IPS-15b (cell line): Measurements from ENCODE around the gene DGCR8.

ENCODE experiments used
- H3K27me3 ChIP-seq: one replicate; pipeline ENCODE4 v1.6.1; 2013; ENCODE audit warnings: low read length; ENCODE audit not compliant: control insufficient read depth, insufficient read depth
- H3K36me3 ChIP-seq: one replicate; pipeline ENCODE4 v1.6.1; 2013; ENCODE audit warnings: low read length; ENCODE audit not compliant: control insufficient read depth, insufficient read depth
- H3K4me1 ChIP-seq: one replicate; pipeline ENCODE4 v1.6.1; 2013; ENCODE audit warnings: mild to moderate bottlenecking, low read length; ENCODE audit not compliant: control insufficient read depth, insufficient read depth
- H3K4me3 ChIP-seq: one replicate; pipeline ENCODE4 v1.5.1; 2013; ENCODE audit warnings: low read depth, low read length
- H3K9ac ChIP-seq: one replicate; pipeline ENCODE4 v1.6.1; 2013; ENCODE audit warnings: low read depth, mild to moderate bottlenecking, low read length
- H3K9me3 ChIP-seq: one replicate; pipeline ENCODE4 v1.6.1; 2013; ENCODE audit warnings: mild to moderate bottlenecking, low read length; ENCODE audit not compliant: control insufficient read depth, insufficient read depth

Gene DGCR8

GRCh38 chr22:20054485-20054884 lies 25.6 kb upstream of the DGCR8 start:
- Histone ChIP-seq H3K36me3 (peaks cover 7% of the 10 kb centered on the region), H3K9me3 (no peaks in the 10 kb centered on the region), H3K4me3 (no peak overlapping the region), H3K27me3 (no peaks in the 10 kb centered on the region), H3K9ac (no peak overlapping the region), H3K4me1 (no peaks in the 10 kb centered on the region)

GRCh38 chr22:20055144-20055543 lies 24.9 kb upstream of the DGCR8 start:
- H3K4me1 ChIP-seq, result no peaks in the 10 kb centered on the region
- H3K36me3 ChIP-seq, result peaks cover 7% of the 10 kb centered on the region
- H3K4me3 ChIP-seq, result no peak overlapping the region
- H3K27me3 ChIP-seq, result no peaks in the 10 kb centered on the region
- no peak overlapping the region for H3K9ac ChIP-seq
- no peaks in the 10 kb centered on the region for H3K9me3 ChIP-seq

GRCh38 chr22:20055654-20056053 lies 24.4 kb upstream of the DGCR8 start:
- no peak overlapping the region for H3K9ac ChIP-seq

GRCh38 chr22:20056161-20056560 lies 23.9 kb upstream of the DGCR8 start:
- Histone ChIP-seq H3K9ac (no peak overlapping the region), H3K36me3 (peaks cover 7% of the 10 kb centered on the region), H3K9me3 (no peaks in the 10 kb centered on the region), H3K4me3 (no peak overlapping the region), H3K27me3 (no peaks in the 10 kb centered on the region), H3K4me1 (no peaks in the 10 kb centered on the region)

More at GRCh38 chr22:20055654-20056053, 24.4 kb upstream of the DGCR8 start:
- no peaks in the 10 kb centered on the region for H3K27me3 ChIP-seq
- peaks cover 7% of the 10 kb centered on the region for H3K36me3 ChIP-seq
- H3K4me1 ChIP-seq, result no peaks in the 10 kb centered on the region
- no peak overlapping the region for H3K4me3 ChIP-seq
- no peaks in the 10 kb centered on the region for H3K9me3 ChIP-seq

- no peaks in the 10 kb centered on the region for H3K4me1 ChIP-seq
- H3K27me3 ChIP-seq, result no peaks in the 10 kb centered on the region
- H3K4me3 ChIP-seq, result no peak overlapping the region
- no peaks in the 10 kb centered on the region for H3K9me3 ChIP-seq
- peaks cover 7% of the 10 kb centered on the region for H3K36me3 ChIP-seq
- no peak overlapping the region for H3K9ac ChIP-seq
These were observed 23.2 kb upstream of the DGCR8 start for GRCh38 chr22:20056696-20057386.

- Histone ChIP-seq H3K9ac (no peak overlapping the region), H3K4me1 (no peaks in the 10 kb centered on the region), H3K4me3 (no peak overlapping the region), H3K9me3 (no peaks in the 10 kb centered on the region), H3K27me3 (no peaks in the 10 kb centered on the region), H3K36me3 (peaks cover 7% of the 10 kb centered on the region)
These were observed 22.3 kb upstream of the DGCR8 start for GRCh38 chr22:20057596-20058268.

GRCh38 chr22:20058989-20059770 lies 20.9 kb upstream of the DGCR8 start:
- Histone ChIP-seq H3K27me3 (no peaks in the 10 kb centered on the region), H3K9me3 (no peaks in the 10 kb centered on the region), H3K4me3 (no peak overlapping the region), H3K4me1 (no peaks in the 10 kb centered on the region), H3K36me3 (peaks cover 7% of the 10 kb centered on the region), H3K9ac (no peak overlapping the region)

- Histone ChIP-seq H3K27me3 (no peaks in the 10 kb centered on the region), H3K4me3 (no peak overlapping the region), H3K9ac (no peak overlapping the region), H3K36me3 (peaks cover 7% of the 10 kb centered on the region), H3K4me1 (no peaks in the 10 kb centered on the region), H3K9me3 (no peaks in the 10 kb centered on the region)
These were observed 19.2 kb upstream of the DGCR8 start for GRCh38 chr22:20060700-20061480.

- Histone ChIP-seq H3K4me3 (no peak overlapping the region), H3K9ac (no peak overlapping the region), H3K27me3 (no peaks in the 10 kb centered on the region), H3K36me3 (peaks cover 3% of the 10 kb centered on the region), H3K4me1 (no peaks in the 10 kb centered on the region), H3K9me3 (no peaks in the 10 kb centered on the region)
These were observed 18.6 kb upstream of the DGCR8 start for GRCh38 chr22:20061481-20061861.

GRCh38 chr22:20062043-20062765 lies 17.8 kb upstream of the DGCR8 start:
- Histone ChIP-seq H3K9ac (no peak overlapping the region), H3K4me1 (no peaks in the 10 kb centered on the region), H3K4me3 (no peak overlapping the region)

GRCh38 chr22:20062766-20063083 lies 17.3 kb upstream of the DGCR8 start:
- H3K9me3 ChIP-seq, result no peaks in the 10 kb centered on the region
- H3K9ac ChIP-seq, result no peak overlapping the region
- H3K4me1 ChIP-seq, result no peaks in the 10 kb centered on the region
- no peak overlapping the region for H3K4me3 ChIP-seq
- no peaks in the 10 kb centered on the region for H3K27me3 ChIP-seq
- H3K36me3 ChIP-seq, result no peaks in the 10 kb centered on the region

More at GRCh38 chr22:20062043-20062765, 17.8 kb upstream of the DGCR8 start:
- Histone ChIP-seq H3K36me3 (no peaks in the 10 kb centered on the region), H3K9me3 (no peaks in the 10 kb centered on the region), H3K27me3 (no peaks in the 10 kb centered on the region)
